SK-N-SH (cell line): Measurements from ENCODE around the gene HK3. TPM values are rescaled to one million over a fixed set of nuclear protein-coding genes. Genes with fewer than 3 reads are reported as not detected.

ENCODE experiments used
- CTCF ChIA-PET: fragments of 300-600, 350-600 bp; formaldehyde crosslinking; extraction: SDS; loops from one replicate; lab custom pipeline; 2021; lab: Yijun Ruan, JAX
- POLR2A ChIA-PET: fragments of 350-600 bp; sonication (Branson Sonifier 250); formaldehyde crosslinking; extraction: SDS; loops from one replicate; lab custom pipeline; 2020; ENCODE audit warnings: antibody characterized with exemption, inconsistent platforms; lab: Yijun Ruan, JAX
- DNase-seq: peaks from one replicate; pipeline ENCODE4 v3.0.0; 2012
- H2AFZ ChIP-seq: fragments of 200-600 bp; sonication (generic); 2 replicates; pipeline ENCODE4 v1.8.1; 2016; ENCODE audit warnings: antibody characterized with exemption, mild to moderate bottlenecking, low read depth
- H3F3A ChIP-seq: fragments of 200-600 bp; sonication (generic); replicated peaks from 2 replicates; pipeline ENCODE3; 2016; ENCODE audit warnings: antibody characterized with exemption, mild to moderate bottlenecking; ENCODE audit not compliant: insufficient read depth
- H3K27ac ChIP-seq, 2 experiments: fragments of 200-500 bp in 1 of 2; fragments of 200-600 bp in 1 of 2; sonication (Bioruptor generic) in 1 of 2; sonication (generic), shearing (Covaris generic) in 1 of 2; 2 replicates each; pipeline versions ENCODE4 v1.5.1 to v1.6.1; 2014 to 2016; ENCODE audit warnings: low read depth in 2 of 2, inconsistent platforms in 1 of 2, low read length in 1 of 2, mild to moderate bottlenecking in 1 of 2, mixed read lengths in 1 of 2
- H3K27me3 ChIP-seq: fragments of 200-600 bp; sonication (generic), shearing (Covaris generic); 2 replicates; pipeline ENCODE4 v1.6.1; 2016; ENCODE audit warnings: mixed run types; ENCODE audit not compliant: insufficient read depth
- H3K36me3 ChIP-seq, 2 experiments: fragments of 200-500 bp in 1 of 2; fragments of 200-600 bp in 1 of 2; sonication (Bioruptor generic) in 1 of 2; sonication (generic) in 1 of 2; replicated peaks in 1 of 2; 2 replicates each; pipeline versions ENCODE3 to v1.5.1; 2014 to 2016; ENCODE audit warnings: low read length in 1 of 2, mild to moderate bottlenecking in 1 of 2; ENCODE audit not compliant: insufficient read depth in 2 of 2, control insufficient read depth in 1 of 2
- H3K4me1 ChIP-seq, 2 experiments: fragments of 200-500 bp in 1 of 2; fragments of 200-600 bp in 1 of 2; sonication (Bioruptor generic) in 1 of 2; sonication (generic), shearing (Covaris generic) in 1 of 2; 2 replicates each; pipeline versions ENCODE4 v1.5.1 to v1.6.1; 2014 to 2016; ENCODE audit warnings: low read depth in 1 of 2, low read length in 1 of 2, mixed run types in 1 of 2; ENCODE audit not compliant: insufficient read depth in 2 of 2, control insufficient read depth in 1 of 2
- H3K4me2 ChIP-seq: fragments of 200-600 bp; sonication (generic), shearing (Covaris generic); 2 replicates; pipeline ENCODE4 v1.6.1; 2017; ENCODE audit warnings: mixed run types
- H3K4me3 ChIP-seq, 2 experiments: fragments of 200-500 bp in 1 of 2; fragments of 200-600 bp in 1 of 2; sonication (Bioruptor generic) in 1 of 2; sonication (generic), shearing (Covaris generic) in 1 of 2; 2 replicates each; pipeline versions ENCODE4 v1.5.1 to v1.8.1; 2014 to 2016; ENCODE audit warnings: low read depth in 2 of 2, inconsistent platforms in 1 of 2, low read length in 1 of 2, mild to moderate bottlenecking in 1 of 2, mixed read lengths in 1 of 2, moderate library complexity in 1 of 2
- H3K79me2 ChIP-seq: fragments of 200-600 bp; sonication (generic); 2 replicates; pipeline ENCODE4 v1.8.1; 2017; ENCODE audit warnings: mild to moderate bottlenecking; ENCODE audit not compliant: insufficient read depth
- H3K9ac ChIP-seq: fragments of 200-600 bp; sonication (generic); 2 replicates; pipeline ENCODE4 v1.6.1; 2017; ENCODE audit warnings: mixed run types
- H3K9me2 ChIP-seq: fragments of 200-600 bp; sonication (generic); 2 replicates; pipeline ENCODE4 v1.6.1; 2017; ENCODE audit warnings: mixed run types
- H3K9me3 ChIP-seq: fragments of 200-600 bp; sonication (generic); 2 replicates; pipeline ENCODE4 v1.6.1; 2017; ENCODE audit warnings: mixed run types, mild to moderate bottlenecking, moderate library complexity
- H4K20me1 ChIP-seq: fragments of 200-600 bp; sonication (generic); 2 replicates; pipeline ENCODE4 v1.6.1; 2017; ENCODE audit warnings: mild to moderate bottlenecking, mixed run types; ENCODE audit not compliant: insufficient read depth
- CHD2 ChIP-seq: fragments of 150-350 bp; IDR thresholded peaks from 2 replicates; pipeline ENCODE4 v1.6.1; 2018; ENCODE audit warnings: low read length; ENCODE audit not compliant: partially characterized antibody
- ELF1 ChIP-seq: IDR thresholded peaks from 2 replicates; pipeline ENCODE4 v1.4.0; 2012
- EZH2phosphoT487 ChIP-seq: fragments of 200-600 bp; sonication (generic); IDR thresholded peaks from 2 replicates; pipeline ENCODE4 v1.6.1; 2017; ENCODE audit warnings: low read depth, mixed run types, mild to moderate bottlenecking, antibody characterized with exemption, moderate library complexity, borderline replicate concordance
- GABPA ChIP-seq: IDR thresholded peaks from 2 replicates; pipeline ENCODE4 v1.4.0; 2012; ENCODE audit warnings: low read depth, mild to moderate bottlenecking
- JUND ChIP-seq: IDR thresholded peaks from 2 replicates; pipeline ENCODE4 v1.4.0; 2012
- RAD21 ChIP-seq: IDR thresholded peaks from 2 replicates; pipeline ENCODE4 v1.6.1; 2012; ENCODE audit warnings: mild to moderate bottlenecking, low read length
- RXRA ChIP-seq: IDR thresholded peaks from 2 replicates; pipeline ENCODE4 v1.4.0; 2012; ENCODE audit warnings: low read depth, mild to moderate bottlenecking, borderline replicate concordance
- TAF1 ChIP-seq: IDR thresholded peaks from 2 replicates; pipeline ENCODE4 v1.6.1; 2012; ENCODE audit warnings: low read depth, mild to moderate bottlenecking, low read length, moderate library complexity, borderline replicate concordance
- TEAD4 ChIP-seq: IDR thresholded peaks from 2 replicates; pipeline ENCODE4 v1.4.0; 2012; ENCODE audit warnings: mild to moderate bottlenecking, borderline replicate concordance; ENCODE audit not compliant: insufficient read depth
- WGBS: methylation state at CpG from one replicate; pipeline ENCODE4 v1.1.6; 2017; ENCODE audit warnings: low lambda C conversion rate; 5-methylcytosine and 5-hydroxymethylcytosine counted together
- polyA plus RNA-seq, 3 experiments: library from polyadenylated mRNA; depleted of rRNA; stranded (reverse); fragments of >200 nt; gene quantifications; 2 replicates each; pipeline ENCODE4 v1.2.3, GENCODE V29; 2012
- TF ChIP-seq, protein P1 (sequence below): fragments of 150-350 bp; IDR thresholded peaks from 2 replicates; pipeline ENCODE4 v1.6.1; 2016; ENCODE audit warnings: mild to moderate bottlenecking, low read depth, low read length
- TF ChIP-seq, protein P2 (sequence below): fragments of 200-600 bp; sonication (generic); IDR thresholded peaks from 2 replicates; pipeline ENCODE4 v1.6.1; 2017; ENCODE audit warnings: antibody characterized with exemption, mild to moderate bottlenecking, moderate library complexity
- TF ChIP-seq, protein P3 (sequence below): IDR thresholded peaks from 2 replicates; pipeline ENCODE4 v1.4.0; 2012; ENCODE audit warnings: low read depth

The HK3 gene
- polyA plus RNA-seq, 1 of the 3 experiments (the other 2 are of a cell fraction) = 0.02 TPM

DNA sequence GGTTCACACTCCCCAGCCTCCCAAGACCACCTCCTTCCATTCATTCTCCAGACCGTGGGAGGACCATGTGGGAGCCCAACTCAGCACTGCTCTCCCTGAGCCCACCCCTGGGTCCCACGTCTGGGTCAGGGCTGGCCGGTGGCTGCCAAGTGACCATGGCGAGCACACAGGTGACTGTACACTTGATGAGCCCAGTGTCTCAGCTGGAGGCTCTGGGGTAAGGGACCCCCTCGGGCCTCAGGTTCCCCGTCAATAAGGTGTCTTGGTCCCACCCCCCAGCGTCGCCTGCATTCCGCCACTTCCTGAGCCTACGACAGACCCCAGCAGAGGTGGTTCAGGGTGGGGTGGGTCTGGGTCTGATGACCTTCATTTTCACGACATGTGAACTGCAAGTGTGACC lies 38.8 kb downstream of the HK3 start:
- Histone ChIP-seq H3K4me1 (peaks cover 0 to 24% of the 10 kb centered on the region in 2 experiments; a peak in 1 of 4 replicates), H3K9me3 (no peaks in the 10 kb centered on the region), H3K27ac (no peak overlapping the region), H4K20me1 (no peaks in the 10 kb centered on the region), H3K79me2 (no peaks in the 10 kb centered on the region), H3K27me3 (no peaks in the 10 kb centered on the region), H3K36me3 (no peaks in the 10 kb centered on the region), H3K9ac (no peak overlapping the region), H3K9me2 (no peaks in the 10 kb centered on the region), H2AFZ (no peak overlapping the region), H3K4me3 (no peak overlapping the region), H3F3A (no peaks in the 10 kb centered on the region), H3K4me2 (no peak overlapping the region)
- TF ChIP-seq, protein P1, sequence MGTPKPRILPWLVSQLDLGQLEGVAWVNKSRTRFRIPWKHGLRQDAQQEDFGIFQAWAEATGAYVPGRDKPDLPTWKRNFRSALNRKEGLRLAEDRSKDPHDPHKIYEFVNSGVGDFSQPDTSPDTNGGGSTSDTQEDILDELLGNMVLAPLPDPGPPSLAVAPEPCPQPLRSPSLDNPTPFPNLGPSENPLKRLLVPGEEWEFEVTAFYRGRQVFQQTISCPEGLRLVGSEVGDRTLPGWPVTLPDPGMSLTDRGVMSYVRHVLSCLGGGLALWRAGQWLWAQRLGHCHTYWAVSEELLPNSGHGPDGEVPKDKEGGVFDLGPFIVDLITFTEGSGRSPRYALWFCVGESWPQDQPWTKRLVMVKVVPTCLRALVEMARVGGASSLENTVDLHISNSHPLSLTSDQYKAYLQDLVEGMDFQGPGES = no peak
- TF ChIP-seq, protein P2, sequence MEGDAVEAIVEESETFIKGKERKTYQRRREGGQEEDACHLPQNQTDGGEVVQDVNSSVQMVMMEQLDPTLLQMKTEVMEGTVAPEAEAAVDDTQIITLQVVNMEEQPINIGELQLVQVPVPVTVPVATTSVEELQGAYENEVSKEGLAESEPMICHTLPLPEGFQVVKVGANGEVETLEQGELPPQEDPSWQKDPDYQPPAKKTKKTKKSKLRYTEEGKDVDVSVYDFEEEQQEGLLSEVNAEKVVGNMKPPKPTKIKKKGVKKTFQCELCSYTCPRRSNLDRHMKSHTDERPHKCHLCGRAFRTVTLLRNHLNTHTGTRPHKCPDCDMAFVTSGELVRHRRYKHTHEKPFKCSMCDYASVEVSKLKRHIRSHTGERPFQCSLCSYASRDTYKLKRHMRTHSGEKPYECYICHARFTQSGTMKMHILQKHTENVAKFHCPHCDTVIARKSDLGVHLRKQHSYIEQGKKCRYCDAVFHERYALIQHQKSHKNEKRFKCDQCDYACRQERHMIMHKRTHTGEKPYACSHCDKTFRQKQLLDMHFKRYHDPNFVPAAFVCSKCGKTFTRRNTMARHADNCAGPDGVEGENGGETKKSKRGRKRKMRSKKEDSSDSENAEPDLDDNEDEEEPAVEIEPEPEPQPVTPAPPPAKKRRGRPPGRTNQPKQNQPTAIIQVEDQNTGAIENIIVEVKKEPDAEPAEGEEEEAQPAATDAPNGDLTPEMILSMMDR = no peak
- 55% methylated on average over 7 of the region's 11 CpGs for WGBS
- ChIA-PET POLR2A (no interaction called here), CTCF (interaction anchor here (1.3 to 2.2 kb wide), 2 partner anchors 14 to 200 kb away, joined by 4 to 7 read pairs; no protein-coding TSS in a partner anchor)
- no peak for DNase-seq

DNA sequence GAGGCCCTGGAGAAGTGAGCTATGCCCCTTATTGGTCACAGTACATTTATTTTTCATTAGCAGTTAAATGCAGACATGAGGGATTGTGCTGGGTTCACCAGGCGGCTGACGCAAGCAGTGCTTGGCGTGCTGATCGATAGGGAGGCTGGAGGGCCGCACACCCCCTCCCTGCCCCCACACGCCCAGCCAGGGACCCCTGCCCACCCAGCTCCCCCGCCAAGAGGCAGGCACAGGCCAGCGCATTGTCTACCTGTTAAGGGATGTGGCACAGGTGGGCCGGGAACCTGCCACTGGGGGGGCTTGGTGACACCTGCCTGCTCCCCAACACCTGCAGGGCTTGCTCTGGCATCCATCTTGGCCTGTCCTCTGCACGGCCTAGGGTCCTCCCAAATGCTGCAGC lies 39.2 kb downstream of the HK3 start:
- TF ChIP-seq TAF1 (no peak), RAD21 (no peak), EZH2phosphoT487 (no peak), CHD2 (no peak), GABPA (no peak), JUND (no peak), RXRA (no peak), ELF1 (no peak), TEAD4 (no peak)
- TF ChIP-seq, protein P3, sequence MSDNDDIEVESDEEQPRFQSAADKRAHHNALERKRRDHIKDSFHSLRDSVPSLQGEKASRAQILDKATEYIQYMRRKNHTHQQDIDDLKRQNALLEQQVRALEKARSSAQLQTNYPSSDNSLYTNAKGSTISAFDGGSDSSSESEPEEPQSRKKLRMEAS = no peak
- TF ChIP-seq, protein P1 = no peak
- TF ChIP-seq, protein P2 = no peak
- TF ChIP-seq, all 33 proteins: peak for 0
- no peaks in the 10 kb centered on the region for H3K36me3 ChIP-seq
- H2AFZ ChIP-seq = no peak overlapping the region
- H3K4me1 ChIP-seq = peaks cover 0 to 23% of the 10 kb centered on the region in 2 experiments; a peak in 1 of 4 replicates
- ChIA-PET POLR2A (no interaction called here), CTCF (interaction anchor here (2.2 kb wide), 1 partner anchor 14 kb away, joined by 7 read pairs; no protein-coding TSS in a partner anchor)
- no peak overlapping the region for H3K4me2 ChIP-seq
- no peaks in the 10 kb centered on the region for H3K9me3 ChIP-seq
- no peak overlapping the region for H3K4me3 ChIP-seq
- no peaks in the 10 kb centered on the region for H3K79me2 ChIP-seq
- no peaks in the 10 kb centered on the region for H3K9me2 ChIP-seq
- no peak for DNase-seq
- H4K20me1 ChIP-seq = no peaks in the 10 kb centered on the region
- H3F3A ChIP-seq = no peaks in the 10 kb centered on the region
- no peak overlapping the region for H3K9ac ChIP-seq
- no peaks in the 10 kb centered on the region for H3K27me3 ChIP-seq
- WGBS = 0% methylated on average over 1 of the region's 10 CpGs
- H3K27ac ChIP-seq = no peak overlapping the region
